Hematopoietic multipotent progenitor cell treated with erythropoietin and hydrocortisone succinate and interleukin-3 and kit ligand, for 4 days (in vitro differentiated cells): ENCODE data around the gene GCDH.
"Not testable (repeated sequence)": the region's sequence is repeated elsewhere in the genome, so short reads cannot be mapped to it uniquely, and the experiment has no call there.

ENCODE experiments used
- DNase-seq: peaks from one replicate; pipeline ENCODE4 v3.0.0-alpha.2; 2015

Gene GCDH

GRCh38 chr19:12912571-12912970 is 21.6 kb downstream of the GCDH start:
- no peak for DNase-seq

- DNase-seq: peak; percentile 83
These were observed 22.1 kb downstream of the GCDH start for GRCh38 chr19:12913011-12913561.

- DNase-seq: peak; percentile 94
These were observed 23.1 kb downstream of the GCDH start for GRCh38 chr19:12913851-12914690.

GRCh38 chr19:12915860-12916259 is 24.9 kb downstream of the GCDH start:
- DNase-seq: not testable (repeated sequence)

DNA sequence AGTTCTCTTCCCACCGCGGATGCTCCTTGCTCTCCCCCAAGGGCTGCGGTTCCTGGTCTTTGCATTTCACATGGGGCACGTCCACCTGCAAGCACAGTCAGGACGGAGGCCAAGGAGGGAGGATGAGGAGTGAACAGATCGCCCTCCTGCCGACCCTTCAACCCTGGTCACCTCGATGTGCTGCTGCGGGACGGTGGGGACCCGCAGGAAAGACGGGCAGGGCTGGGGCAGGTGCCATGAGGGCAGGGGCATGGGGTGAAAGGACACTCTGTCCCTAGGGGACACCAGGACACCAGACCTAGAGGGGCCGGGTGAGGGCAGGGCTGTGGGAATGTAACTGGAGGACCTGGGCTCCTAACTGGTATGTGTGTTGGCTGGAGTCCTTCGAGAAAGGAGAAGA is 27.3 kb downstream of the GCDH start:
- DNase-seq: no peak

GRCh38 chr19:12921047-12921446 is 30.1 kb downstream of the GCDH start:
- DNase-seq: no peak

DNA sequence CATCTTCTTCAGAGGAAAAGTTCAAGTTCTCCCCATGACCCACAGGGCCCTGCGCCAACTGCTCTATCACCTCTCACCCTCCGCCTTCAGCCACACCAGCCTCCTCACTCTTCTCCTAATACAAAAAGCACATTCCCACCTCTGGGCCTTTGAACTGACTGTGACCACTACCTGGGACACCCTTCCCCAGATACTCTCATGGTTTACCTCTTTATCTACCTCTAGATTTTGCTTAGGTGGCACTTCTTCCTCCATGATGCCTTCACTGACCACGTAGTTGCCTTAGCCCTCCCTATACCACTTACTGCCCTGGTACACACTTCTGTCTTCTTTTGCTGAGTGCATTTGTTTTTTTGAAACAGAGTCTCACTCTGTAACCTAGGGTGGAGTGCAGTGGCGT is 32.0 kb downstream of the GCDH start:
- DNase-seq: no peak

GRCh38 chr19:12924621-12925310 is 33.8 kb downstream of the GCDH start:
- no peak for DNase-seq

DNA sequence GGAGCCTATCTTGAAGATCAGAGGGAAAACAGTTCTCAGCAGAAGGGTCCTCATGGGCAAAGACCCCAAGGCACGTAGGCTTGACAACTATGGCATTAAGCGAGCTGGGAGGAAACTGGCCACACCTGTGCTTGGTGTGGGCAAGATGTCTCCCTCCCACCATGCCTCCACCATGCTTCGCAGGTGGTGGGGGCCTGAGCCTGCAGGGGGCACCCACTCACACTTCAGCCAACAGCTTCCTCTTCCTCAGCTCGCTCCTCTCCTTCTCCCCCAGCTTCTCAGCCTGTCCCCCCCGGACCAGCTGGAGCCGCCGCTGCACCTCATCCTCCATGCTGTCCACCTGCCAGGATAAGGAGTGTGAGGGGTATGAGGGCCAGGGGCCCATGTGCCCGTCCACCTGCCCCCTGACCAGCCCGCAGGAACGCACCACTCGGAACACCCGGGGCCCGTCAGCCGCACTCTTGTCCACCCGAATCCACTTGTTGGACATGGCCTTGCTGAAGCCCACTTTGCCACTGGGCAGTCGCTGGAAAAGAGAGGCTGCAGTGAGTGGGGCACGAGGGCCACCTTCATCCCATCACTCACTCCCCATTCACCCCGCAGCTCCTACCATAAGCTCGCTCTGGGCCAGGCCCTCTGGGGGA is 39.2 kb downstream of the GCDH start:
- DNase-seq: peak; percentile 66

GRCh38 chr19:12932392-12933286 is 41.7 kb downstream of the GCDH start:
- peak; percentile 40 for DNase-seq

DNA sequence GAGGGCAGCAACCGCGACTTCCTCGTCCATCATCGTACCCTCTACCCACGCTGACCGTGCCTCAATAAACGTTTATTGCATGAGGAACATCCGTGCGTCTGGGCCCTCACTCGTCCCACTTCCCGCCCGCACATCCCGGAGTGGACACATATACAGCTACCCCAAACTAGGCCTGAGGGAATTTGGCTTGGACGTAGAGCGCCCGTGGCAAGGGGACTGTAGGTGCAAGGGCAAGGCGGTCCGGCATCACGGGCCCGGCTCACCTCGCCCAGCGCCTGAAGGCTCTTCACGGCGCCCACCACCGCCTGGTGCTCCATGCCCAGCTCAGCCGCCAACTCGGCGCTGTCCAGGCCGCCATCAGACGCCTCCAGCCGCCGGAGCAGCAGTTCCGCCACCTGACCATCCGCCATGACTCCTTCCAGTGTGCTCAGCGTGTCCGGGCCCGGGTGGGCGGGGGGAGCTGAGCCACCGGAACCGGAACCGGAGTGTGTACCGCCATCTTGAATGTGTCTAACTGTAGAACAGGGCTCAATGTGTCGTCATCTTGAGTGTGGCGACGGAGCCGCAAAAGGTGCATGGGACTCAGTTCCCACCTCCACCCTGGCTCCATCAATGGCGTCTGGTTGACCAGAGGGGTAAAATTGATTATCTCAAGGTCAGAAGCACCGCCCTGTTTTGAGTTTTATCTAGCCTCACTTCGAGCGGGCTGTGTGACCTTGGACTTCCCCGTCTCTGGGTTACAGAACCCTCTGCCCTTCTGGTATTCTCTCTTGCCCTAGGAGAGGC is 42.5 kb downstream of the GCDH start, which contains the start of gene FARSA:
Gene FARSA, minus strand, starts transcription at position 425 of the 786 bp plus-strand sequence. Its CDS starts 15 bp downstream, at position 410.
- peak; percentile 97 for DNase-seq

DNA sequence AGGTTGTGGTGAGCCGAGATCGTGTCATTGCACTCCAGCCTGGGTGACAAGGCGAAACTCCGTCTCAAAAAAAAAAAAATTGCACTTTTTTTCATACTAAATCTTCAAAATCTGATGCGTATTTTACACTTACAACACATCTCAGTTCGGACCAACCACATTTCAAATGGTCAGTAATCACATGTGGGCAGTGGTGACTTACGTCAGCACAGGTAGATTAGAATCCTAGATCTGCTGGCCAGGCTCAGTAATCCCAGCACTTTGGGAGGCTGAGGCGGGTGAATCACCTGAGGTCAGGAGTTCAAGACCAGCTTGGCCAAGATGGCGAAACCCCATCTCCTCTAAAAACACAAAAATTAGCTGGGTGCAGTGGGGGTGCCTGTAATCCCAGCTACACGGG is 44.1 kb downstream of the GCDH start:
- peak; percentile 5 for DNase-seq

DNA sequence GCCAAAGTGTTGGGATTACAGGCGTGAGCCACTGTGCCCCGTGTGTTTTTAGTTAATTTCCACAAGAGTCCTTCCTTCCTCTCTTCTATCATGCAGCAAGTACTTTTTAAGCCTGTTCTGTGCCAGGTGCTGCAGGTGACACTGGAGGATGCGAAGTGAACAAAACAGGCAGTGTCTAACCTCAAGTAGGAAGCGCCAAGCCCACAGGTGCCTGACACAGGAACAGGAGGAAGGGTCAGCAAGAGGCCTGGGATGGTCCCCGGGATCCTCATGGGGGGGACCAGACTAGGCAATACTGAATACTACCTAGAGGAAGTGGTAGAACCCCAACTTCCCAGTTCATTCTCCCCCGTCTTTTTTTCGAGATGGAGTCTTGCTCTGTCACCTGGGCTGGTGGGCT is 45.6 kb downstream of the GCDH start:
- DNase-seq: no peak

- peak; percentile 97 for DNase-seq
These were observed 46.4 kb downstream of the GCDH start for GRCh38 chr19:12937093-12937926.

- peak; percentile 100 for DNase-seq
These were observed 47.2 kb downstream of the GCDH start, which contains the start of gene CALR for GRCh38 chr19:12937927-12938778. Gene CALR (plus strand): TSS chr19:12938609. CDS start chr19:12938680, 71 bp downstream.

DNA sequence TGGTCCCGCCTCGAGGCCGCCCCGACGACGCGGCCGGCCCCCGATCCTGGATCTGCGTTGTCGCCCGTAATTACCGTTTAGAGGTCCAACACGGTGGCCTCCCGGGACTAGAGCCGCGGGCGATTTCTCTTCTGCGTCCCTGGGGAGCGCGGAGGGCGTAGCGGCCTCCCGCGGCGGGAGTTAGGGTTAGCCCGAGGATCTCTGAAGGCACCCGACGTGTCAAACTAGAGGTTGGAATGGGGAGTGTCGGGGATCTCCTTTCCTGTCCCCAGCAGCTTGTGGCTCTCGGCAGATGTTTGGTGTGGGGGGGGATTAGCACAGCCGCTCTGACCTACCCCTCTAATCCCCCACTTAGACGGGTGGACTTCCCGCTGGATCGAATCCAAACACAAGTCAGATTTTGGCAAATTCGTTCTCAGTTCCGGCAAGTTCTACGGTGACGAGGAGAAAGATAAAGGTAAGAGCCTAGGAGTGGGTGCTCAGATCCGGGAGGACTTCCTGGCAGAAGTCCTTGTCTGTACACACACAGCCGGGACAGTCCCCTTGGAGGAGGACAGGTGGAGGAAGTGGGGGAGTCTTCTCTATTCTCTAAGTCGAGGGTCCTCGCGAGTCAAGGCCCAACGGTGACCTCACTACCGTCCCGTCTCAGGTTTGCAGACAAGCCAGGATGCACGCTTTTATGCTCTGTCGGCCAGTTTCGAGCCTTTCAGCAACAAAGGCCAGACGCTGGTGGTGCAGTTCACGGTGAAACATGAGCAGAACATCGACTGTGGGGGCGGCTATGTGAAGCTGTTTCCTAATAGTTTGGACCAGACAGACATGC is 48.0 kb downstream of the GCDH start:
- peak; percentile 66 for DNase-seq

- DNase-seq: no peak
These were observed 49.0 kb downstream of the GCDH start for GRCh38 chr19:12939975-12940423.

- DNase-seq: no peak
These were observed 49.9 kb downstream of the GCDH start for GRCh38 chr19:12940897-12941296.
